ENCODE results near the gene SORBS1. TPM values are rescaled to one million over a fixed set of nuclear protein-coding genes. Genes with fewer than 3 reads are reported as not detected.

The SORBS1 gene
- total RNA-seq, 2 experiments from 2014 or later = 0.57 to 3.1 TPM

DNA sequence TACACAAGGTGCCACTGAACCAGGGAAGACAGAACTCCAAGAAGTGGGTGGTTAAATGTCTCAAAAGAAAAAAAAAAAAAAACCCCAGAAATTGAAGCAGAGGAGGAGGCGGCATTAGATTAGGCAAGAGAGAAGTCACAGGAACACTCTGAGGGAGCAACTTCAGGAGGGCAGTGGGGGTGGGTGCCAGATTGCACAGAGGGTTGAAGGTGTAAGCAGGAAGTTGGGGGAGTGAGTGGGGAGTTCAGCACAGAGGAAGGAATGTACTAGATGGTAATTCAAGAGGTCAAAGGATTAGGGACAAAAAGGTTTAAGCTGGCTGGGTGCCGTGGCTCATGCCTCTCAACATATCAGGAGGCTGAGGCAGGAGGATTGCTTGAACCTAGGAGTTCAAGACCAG lies 160.4 kb downstream of the SORBS1 start:
- Histone ChIP-seq H3K4me1 (ENCODE audit: insufficient read depth, low read length, poor library complexity, severe bottlenecking) (no peaks in the 10 kb centered on the region), H3K9me3 (ENCODE audit: low read length) (no peaks in the 10 kb centered on the region), H3K79me2 (ENCODE audit: insufficient read depth, low read depth, low read length) (no peaks in the 10 kb centered on the region), H3K9me2 (ENCODE audit: insufficient read depth, low read length) (no peaks in the 10 kb centered on the region), H3K27ac (ENCODE audit: low read depth, low read length, poor library complexity, severe bottlenecking) (no peak overlapping the region), H3K36me3 (ENCODE audit: insufficient read depth, low read length) (no peaks in the 10 kb centered on the region), H4K20me1 (ENCODE audit: insufficient read depth, low read length) (no peaks in the 10 kb centered on the region), H3K4me3 (ENCODE audit: low read depth, low read length, poor library complexity, severe bottlenecking) (no peak overlapping the region), H2AFZ (ENCODE audit: low read length) (no peak overlapping the region), H3K4me2 (ENCODE audit: low read length) (no peak overlapping the region)
- ChIA-PET CTCF (ENCODE audit: unreplicated experiment) (interaction anchor here (0.6 kb wide), 1 partner anchor 39 kb away, joined by 3 read pairs; no protein-coding TSS in a partner anchor), POLR2A (interaction anchor here (1.4 kb wide), 1 partner anchor 30 kb away, joined by 3 read pairs; no protein-coding TSS in a partner anchor)
- no TSS peak for BruUV-seq (replicated peaks)
- no peak for DNase-seq (ENCODE audit: low spot score)
- intact Hi-C loops (cut with micrococcal nuclease; ENCODE audit: unreplicated experiment) = no loop called here
- TF ChIP-seq, protein P1, sequence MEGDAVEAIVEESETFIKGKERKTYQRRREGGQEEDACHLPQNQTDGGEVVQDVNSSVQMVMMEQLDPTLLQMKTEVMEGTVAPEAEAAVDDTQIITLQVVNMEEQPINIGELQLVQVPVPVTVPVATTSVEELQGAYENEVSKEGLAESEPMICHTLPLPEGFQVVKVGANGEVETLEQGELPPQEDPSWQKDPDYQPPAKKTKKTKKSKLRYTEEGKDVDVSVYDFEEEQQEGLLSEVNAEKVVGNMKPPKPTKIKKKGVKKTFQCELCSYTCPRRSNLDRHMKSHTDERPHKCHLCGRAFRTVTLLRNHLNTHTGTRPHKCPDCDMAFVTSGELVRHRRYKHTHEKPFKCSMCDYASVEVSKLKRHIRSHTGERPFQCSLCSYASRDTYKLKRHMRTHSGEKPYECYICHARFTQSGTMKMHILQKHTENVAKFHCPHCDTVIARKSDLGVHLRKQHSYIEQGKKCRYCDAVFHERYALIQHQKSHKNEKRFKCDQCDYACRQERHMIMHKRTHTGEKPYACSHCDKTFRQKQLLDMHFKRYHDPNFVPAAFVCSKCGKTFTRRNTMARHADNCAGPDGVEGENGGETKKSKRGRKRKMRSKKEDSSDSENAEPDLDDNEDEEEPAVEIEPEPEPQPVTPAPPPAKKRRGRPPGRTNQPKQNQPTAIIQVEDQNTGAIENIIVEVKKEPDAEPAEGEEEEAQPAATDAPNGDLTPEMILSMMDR (conservative IDR thresholded peaks at IDR 0.05; ENCODE audit: low read length) = no peak
- no peak for TF ChIP-seq EZH2phosphoT487 (IDR thresholded peaks at IDR 0.05; ENCODE audit: borderline replicate concordance, low read depth, low read length)

DNA sequence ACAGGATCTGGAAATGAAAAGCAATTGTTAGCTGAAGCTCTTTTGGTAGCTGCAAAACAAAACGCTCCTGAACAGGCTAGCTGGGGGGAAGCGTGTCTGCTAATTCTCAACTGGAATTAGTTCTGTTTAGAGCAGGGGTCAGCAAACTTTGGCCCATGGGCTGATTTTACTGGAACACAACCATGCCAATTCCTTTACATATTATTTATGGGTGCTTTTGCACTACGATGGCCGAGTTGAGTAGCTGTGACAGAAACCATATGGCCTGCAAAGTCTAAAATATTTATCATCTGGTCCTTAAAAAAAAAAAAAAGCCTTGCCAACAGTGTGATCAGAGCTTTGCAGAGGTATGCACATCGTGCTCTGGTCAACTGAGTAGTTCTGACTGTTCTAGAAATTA lies 162.0 kb downstream of the SORBS1 start:
- no peak for TF ChIP-seq EZH2phosphoT487 (IDR thresholded peaks at IDR 0.05; ENCODE audit: borderline replicate concordance, low read depth, low read length)
- TF ChIP-seq, protein P1 (conservative IDR thresholded peaks at IDR 0.05; ENCODE audit: low read length) = no peak
- Histone ChIP-seq H2AFZ (ENCODE audit: low read length) (no peak overlapping the region), H3K4me3 (ENCODE audit: low read depth, low read length, poor library complexity, severe bottlenecking) (no peak overlapping the region), H3K27ac (ENCODE audit: low read depth, low read length, poor library complexity, severe bottlenecking) (no peak overlapping the region), H3K4me2 (ENCODE audit: low read length) (no peak overlapping the region), H3K9me3 (ENCODE audit: low read length) (no peaks in the 10 kb centered on the region), H3K9me2 (ENCODE audit: insufficient read depth, low read length) (no peaks in the 10 kb centered on the region), H3K36me3 (ENCODE audit: insufficient read depth, low read length) (no peaks in the 10 kb centered on the region), H3K79me2 (ENCODE audit: insufficient read depth, low read depth, low read length) (no peaks in the 10 kb centered on the region), H3K4me1 (ENCODE audit: insufficient read depth, low read length, poor library complexity, severe bottlenecking) (no peaks in the 10 kb centered on the region), H4K20me1 (ENCODE audit: insufficient read depth, low read length) (no peaks in the 10 kb centered on the region)
- BruUV-seq (replicated peaks) = no TSS peak
- intact Hi-C loops (cut with micrococcal nuclease; ENCODE audit: unreplicated experiment) = no loop called here
- ChIA-PET POLR2A (interaction anchor here (0.6 to 1.2 kb wide), 4 partner anchors 11 to 129 kb away, joined by 3 to 6 read pairs (median 4); no protein-coding TSS in a partner anchor), CTCF (ENCODE audit: unreplicated experiment) (no interaction called here)
- no peak for DNase-seq (ENCODE audit: low spot score)

DNA sequence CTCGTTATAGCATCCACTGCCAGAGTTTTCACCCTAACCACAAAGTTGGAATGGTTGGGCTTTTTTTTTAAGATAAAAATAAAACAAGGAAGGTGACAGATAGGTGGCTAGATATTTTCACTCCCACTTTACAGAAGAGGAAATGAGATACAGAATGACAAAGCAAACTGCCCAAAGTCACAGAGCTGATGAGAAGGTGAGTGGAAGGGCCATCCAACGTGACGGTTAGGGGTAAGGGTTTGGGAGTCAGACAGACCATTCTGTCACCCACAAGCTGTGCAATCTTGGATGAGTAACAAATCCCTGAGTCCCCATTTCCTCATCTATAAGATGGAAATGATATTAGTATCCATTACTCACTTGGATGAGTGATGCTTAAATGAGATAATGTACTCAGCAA lies 163.4 kb downstream of the SORBS1 start:
- no peak overlapping the region for H3K4me3 ChIP-seq (ENCODE audit: low read depth, low read length, poor library complexity, severe bottlenecking)
- intact Hi-C loops (cut with micrococcal nuclease; ENCODE audit: unreplicated experiment) = no loop called here
- H3K4me1 ChIP-seq (ENCODE audit: insufficient read depth, low read length, poor library complexity, severe bottlenecking) = no peaks in the 10 kb centered on the region
- no peaks in the 10 kb centered on the region for H3K79me2 ChIP-seq (ENCODE audit: insufficient read depth, low read depth, low read length)
- no peak for DNase-seq (ENCODE audit: low spot score)
- H3K9me2 ChIP-seq (ENCODE audit: insufficient read depth, low read length) = no peaks in the 10 kb centered on the region
- H4K20me1 ChIP-seq (ENCODE audit: insufficient read depth, low read length) = no peaks in the 10 kb centered on the region
- no peaks in the 10 kb centered on the region for H3K9me3 ChIP-seq (ENCODE audit: low read length)
- BruUV-seq (replicated peaks) = no TSS peak
- no peak overlapping the region for H3K4me2 ChIP-seq (ENCODE audit: low read length)
- H3K36me3 ChIP-seq (ENCODE audit: insufficient read depth, low read length) = no peaks in the 10 kb centered on the region
- H2AFZ ChIP-seq (ENCODE audit: low read length) = no peak overlapping the region
- H3K27ac ChIP-seq (ENCODE audit: low read depth, low read length, poor library complexity, severe bottlenecking) = no peak overlapping the region
- ChIA-PET POLR2A (interaction anchor here (0.6 kb wide), 1 partner anchor 15 kb away, joined by 6 read pairs; no protein-coding TSS in a partner anchor), CTCF (ENCODE audit: unreplicated experiment) (no interaction called here)
- TF ChIP-seq, protein P1 (conservative IDR thresholded peaks at IDR 0.05; ENCODE audit: low read length) = no peak
- no peak for TF ChIP-seq EZH2phosphoT487 (IDR thresholded peaks at IDR 0.05; ENCODE audit: borderline replicate concordance, low read depth, low read length)
